Transverse colon (tissue), 4 donors: ENCODE data around the gene OR9A4.

Experiments
- EP300 ChIP-seq: sonication (generic); formaldehyde crosslinking; IDR thresholded peaks from one replicate; pipeline ENCODE4 v1.6.1; 2017; ENCODE audit warnings: antibody characterized with exemption, low read depth
- POLR2A ChIP-seq: fragments of 450-650 bp; IDR thresholded peaks from one replicate; pipeline ENCODE4 v1.6.1; 2016; ENCODE audit warnings: antibody characterized with exemption, mild to moderate bottlenecking, moderate library complexity
- POLR2AphosphoS5 ChIP-seq, 3 donors: sonication (generic); formaldehyde crosslinking; IDR thresholded peaks; one replicate each; pipeline ENCODE4 v1.6.1; 2016; ENCODE audit warnings: antibody characterized with exemption in 3 of 3
- TF ChIP-seq, protein P1 (sequence below), 5 experiments: fragments of 200-600 bp in 3 of 5; fragments of 450-650 bp in 2 of 5; sonication (generic) in 3 of 5; IDR thresholded peaks; 1 replicate in 2 of 5; 2 replicates in 3 of 5; pipeline ENCODE4 v1.5.1; 2016 to 2017; ENCODE audit warnings: antibody characterized with exemption in 5 of 5, inconsistent platforms in 3 of 5, mild to moderate bottlenecking in 2 of 5, moderate library complexity in 1 of 5

DNA sequence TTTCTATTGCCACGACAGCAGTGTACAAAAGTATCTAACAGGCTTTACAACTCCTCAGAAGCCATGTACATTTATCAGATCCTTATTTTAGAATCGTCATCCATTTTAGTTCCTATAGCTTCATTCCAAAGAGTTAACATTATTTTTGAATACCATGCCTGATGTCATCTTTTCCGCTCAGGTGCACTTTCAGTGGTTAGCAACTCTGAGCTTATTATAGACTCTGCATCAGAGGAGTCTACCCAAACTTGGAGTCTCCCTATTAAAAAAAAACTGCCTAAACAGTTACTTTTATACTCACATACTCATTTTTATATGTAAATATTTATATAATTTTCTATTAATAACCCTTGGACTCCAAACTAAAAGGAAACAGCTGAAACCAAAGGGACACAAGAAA, 43.3 kb upstream of the OR9A4 start:
- TF ChIP-seq, protein P1, sequence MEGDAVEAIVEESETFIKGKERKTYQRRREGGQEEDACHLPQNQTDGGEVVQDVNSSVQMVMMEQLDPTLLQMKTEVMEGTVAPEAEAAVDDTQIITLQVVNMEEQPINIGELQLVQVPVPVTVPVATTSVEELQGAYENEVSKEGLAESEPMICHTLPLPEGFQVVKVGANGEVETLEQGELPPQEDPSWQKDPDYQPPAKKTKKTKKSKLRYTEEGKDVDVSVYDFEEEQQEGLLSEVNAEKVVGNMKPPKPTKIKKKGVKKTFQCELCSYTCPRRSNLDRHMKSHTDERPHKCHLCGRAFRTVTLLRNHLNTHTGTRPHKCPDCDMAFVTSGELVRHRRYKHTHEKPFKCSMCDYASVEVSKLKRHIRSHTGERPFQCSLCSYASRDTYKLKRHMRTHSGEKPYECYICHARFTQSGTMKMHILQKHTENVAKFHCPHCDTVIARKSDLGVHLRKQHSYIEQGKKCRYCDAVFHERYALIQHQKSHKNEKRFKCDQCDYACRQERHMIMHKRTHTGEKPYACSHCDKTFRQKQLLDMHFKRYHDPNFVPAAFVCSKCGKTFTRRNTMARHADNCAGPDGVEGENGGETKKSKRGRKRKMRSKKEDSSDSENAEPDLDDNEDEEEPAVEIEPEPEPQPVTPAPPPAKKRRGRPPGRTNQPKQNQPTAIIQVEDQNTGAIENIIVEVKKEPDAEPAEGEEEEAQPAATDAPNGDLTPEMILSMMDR (IDR thresholded peaks at IDR 0.05) = no peak
- no peak for TF ChIP-seq POLR2A
- no peak for TF ChIP-seq POLR2AphosphoS5 (IDR thresholded peaks at IDR 0.05)
- TF ChIP-seq EP300 = no peak
